Endothelial cell of umbilical vein (primary cell): ENCODE data around the gene AP2A2. TPM values are rescaled to one million over a fixed set of nuclear protein-coding genes. Genes with fewer than 3 reads are reported as not detected.

Experiments used
- BruUV-seq: library from RNA; stranded (reverse); fragments of 400-500 nt; replicated peaks from 2 replicates; lab custom pipeline; 2021; lab: Mats Ljungman, UMichigan
- CTCF ChIA-PET: fragments of 300-600, 350-600 bp; sonication (Branson Sonifier 250); formaldehyde crosslinking; loops from one replicate; lab custom pipeline; 2021; ENCODE audit warnings: antibody characterized with exemption, inconsistent platforms; lab: Charles Lee
- POLR2A ChIA-PET: fragments of 300-600, 350-600 bp; sonication (Branson Sonifier 250); formaldehyde crosslinking; loops from one replicate; lab custom pipeline; 2021; ENCODE audit warnings: antibody characterized with exemption, inconsistent platforms; lab: Charles Lee
- DNase-seq: peaks from one replicate; pipeline ENCODE4 v3.0.0-alpha.2; 2011; ENCODE audit warnings: low read depth, low spot score
- FAIRE-seq: peaks from 2 replicates; lab custom pipeline; 2011; peaks lifted over from hg19 to GRCh38; lab: Jason Lieb, UNC
- H2AFZ ChIP-seq: 2 replicates; pipeline ENCODE4 v1.6.0; 2012; ENCODE audit warnings: low read depth, low read length, control low read depth, inconsistent platforms
- H3K27ac ChIP-seq: 2 replicates; pipeline ENCODE4 v1.5.1; 2011; ENCODE audit warnings: low read depth, mild to moderate bottlenecking, control low read depth, low read length, moderate library complexity; ENCODE audit not compliant: insufficient read depth
- H3K27me3 ChIP-seq, 2 experiments: 2 replicates each; pipeline versions ENCODE4 v1.6.0 to v1.6.1; 2011; ENCODE audit warnings: low read length in 2 of 2, mixed read lengths in 1 of 2; ENCODE audit not compliant: control insufficient read depth in 2 of 2, insufficient read depth in 2 of 2
- H3K36me3 ChIP-seq, 2 experiments: 2 replicates in 1 of 2; 3 replicates in 1 of 2; pipeline ENCODE4 v1.5.1; 2011; ENCODE audit warnings: low read length in 2 of 2, mild to moderate bottlenecking in 1 of 2, moderate library complexity in 1 of 2; ENCODE audit not compliant: control insufficient read depth in 2 of 2, insufficient read depth in 2 of 2; ENCODE audit errors: extremely low read depth in 1 of 2
- H3K4me1 ChIP-seq: 3 replicates; pipeline ENCODE4 v1.5.1; 2011; ENCODE audit warnings: mild to moderate bottlenecking, low read length; ENCODE audit not compliant: control insufficient read depth, insufficient read depth; ENCODE audit errors: extremely low read depth
- H3K4me2 ChIP-seq: 2 replicates; pipeline ENCODE4 v1.6.1; 2011; ENCODE audit warnings: low read length, control low read depth, mixed read lengths; ENCODE audit not compliant: insufficient read depth
- H3K4me3 ChIP-seq, 3 experiments: fragments of 200-600 bp in 1 of 3; sonication (generic), shearing (Covaris generic) in 1 of 3; replicated peaks in 1 of 3; 2 replicates each; pipeline ENCODE4 v1.5.1; 2011 to 2016; ENCODE audit warnings: control low read depth in 3 of 3, low read length in 3 of 3, mild to moderate bottlenecking in 2 of 3, inconsistent platforms in 1 of 3, low read depth in 1 of 3, moderate library complexity in 1 of 3; ENCODE audit not compliant: insufficient read depth in 1 of 3
- H3K79me2 ChIP-seq: 2 replicates; pipeline ENCODE4 v1.6.0; 2012; ENCODE audit warnings: low read length, inconsistent platforms; ENCODE audit not compliant: control insufficient read depth, insufficient read depth
- H3K9ac ChIP-seq: replicated peaks from 2 replicates; pipeline ENCODE3; 2011; ENCODE audit warnings: low read length, control low read depth; ENCODE audit not compliant: insufficient read depth; ENCODE audit errors: extremely low read depth
- H3K9me1 ChIP-seq: replicated peaks from 3 replicates; pipeline ENCODE4 v1.6.0; 2011; ENCODE audit warnings: mild to moderate bottlenecking, low read length; ENCODE audit not compliant: control insufficient read depth, insufficient read depth; ENCODE audit errors: extremely low read depth
- H3K9me3 ChIP-seq: replicated peaks from 2 replicates; pipeline ENCODE4 v1.5.1; 2012; ENCODE audit warnings: low read length, inconsistent platforms; ENCODE audit not compliant: control insufficient read depth, insufficient read depth
- H4K20me1 ChIP-seq: replicated peaks from 2 replicates; pipeline ENCODE3; 2011; ENCODE audit warnings: mild to moderate bottlenecking, low read length; ENCODE audit not compliant: control insufficient read depth, insufficient read depth; ENCODE audit errors: extremely low read depth
- EZH2 ChIP-seq: IDR thresholded peaks from 2 replicates; pipeline ENCODE4 v1.6.1; 2012; ENCODE audit warnings: borderline replicate concordance, low read depth, mild to moderate bottlenecking, moderate library complexity, low read length, inconsistent platforms; ENCODE audit not compliant: severe bottlenecking
- FOS ChIP-seq: IDR thresholded peaks from 2 replicates; pipeline ENCODE4 v1.6.1; 2011; ENCODE audit warnings: mild to moderate bottlenecking, low read length, moderate library complexity, borderline replicate concordance; ENCODE audit not compliant: insufficient read depth
- GATA2 ChIP-seq: IDR thresholded peaks from 2 replicates; pipeline ENCODE4 v1.7.0; 2011; ENCODE audit warnings: low read depth, mild to moderate bottlenecking, moderate library complexity, mixed read lengths, low read length; ENCODE audit not compliant: insufficient read length, insufficient read depth
- JUN ChIP-seq: IDR thresholded peaks from 2 replicates; pipeline ENCODE4 v1.6.1; 2011; ENCODE audit warnings: borderline replicate concordance, low read depth; ENCODE audit not compliant: insufficient read length, insufficient read depth
- MYC ChIP-seq: IDR thresholded peaks from one replicate; pipeline ENCODE4 v1.6.1; 2011; ENCODE audit warnings: mild to moderate bottlenecking, low read depth, low read length
- POLR2A ChIP-seq: IDR thresholded peaks from 2 replicates; pipeline ENCODE4 v1.6.1; 2012; ENCODE audit warnings: low read depth, mild to moderate bottlenecking, control low read depth, low read length
- POLR2AphosphoS5 ChIP-seq: IDR thresholded peaks from 2 replicates; pipeline ENCODE4 v1.6.1; 2012; ENCODE audit warnings: low read depth, mild to moderate bottlenecking, control low read depth, low read length, moderate library complexity; ENCODE audit not compliant: insufficient read depth
- dilution Hi-C: fragments of 300-500 bp; cut with MboI; formaldehyde crosslinking; loops from one replicate; pipeline ENCODE4 v1.15.0; 2019; ENCODE audit warnings: low sequenced_read_pairs; ENCODE audit not compliant: extremely low pct_ligation_motif_present
- intact Hi-C: fragments of 100-400 bp; cut with micrococcal nuclease; formaldehyde crosslinking; loops from one replicate; pipeline ENCODE4 v1.10.0; 2022
- polyA plus RNA-seq, 4 experiments: library from polyadenylated mRNA; depleted of rRNA in 3 of 4; stranded (reverse) in 3 of 4; unstranded in 1 of 4; fragments of >200 nt; gene quantifications; 2 replicates each; pipeline versions ENCODE4 v1.2.1 to v1.2.3, GENCODE V29; 2011 to 2012; ENCODE audit warnings: missing spikeins in 1 of 4
- total RNA-seq: library from RNA; stranded (reverse); gene quantifications from 2 replicates; pipeline ENCODE4 v1.2.3, GENCODE V29; 2021
- TF ChIP-seq, protein P1 (sequence below): IDR thresholded peaks from 2 replicates; pipeline ENCODE4 v1.6.1; 2011; ENCODE audit not compliant: insufficient read depth, insufficient read length
- TF ChIP-seq, protein P2 (sequence below), 2 donors: IDR thresholded peaks; 1 replicate in 1 of 2; 2 replicates in 1 of 2; pipeline ENCODE4 v1.5.1; 2011; ENCODE audit warnings: low read length in 2 of 2, mild to moderate bottlenecking in 2 of 2, moderate library complexity in 2 of 2, control low read depth in 1 of 2, inconsistent platforms in 1 of 2, low read depth in 1 of 2; ENCODE audit not compliant: insufficient read depth in 1 of 2; ENCODE audit errors: extremely low read depth in 1 of 2

Gene AP2A2
- total and polyA plus RNA-seq, 2 donors (not counting 3 experiments of a cell fraction or from before 2014, with no cell fraction given), result 89.5 to 92.6 TPM

DNA sequence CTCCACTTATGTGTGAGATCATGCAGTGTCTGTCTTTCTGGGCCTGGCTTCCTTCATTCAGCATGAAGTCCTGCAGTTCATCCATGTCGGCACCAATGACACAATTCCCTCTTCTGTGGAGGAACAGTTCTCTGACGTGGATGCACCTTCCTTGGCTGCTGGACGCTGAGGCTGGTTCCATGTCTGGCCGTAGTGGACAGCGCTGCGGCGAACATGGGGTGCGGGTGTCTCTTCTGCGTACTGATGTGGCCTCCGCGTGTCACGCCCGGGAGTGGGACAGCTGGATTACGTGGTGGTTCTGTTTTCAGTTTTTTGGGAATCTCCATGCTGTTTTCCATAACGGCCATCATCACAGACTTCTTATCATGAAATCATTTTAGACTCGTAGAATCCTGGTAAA, 132.1 kb downstream of the AP2A2 start:
- DNase-seq, result no peak
- no peak overlapping the region for H3K27ac ChIP-seq
- no peak overlapping the region for H2AFZ ChIP-seq
- POLR2A ChIA-PET, result no interaction called here
- H3K27me3 ChIP-seq, result peaks cover 2 to 4% of the 10 kb centered on the region in 2 experiments
- no peaks in the 10 kb centered on the region for H3K9me3 ChIP-seq
- H3K9me1 ChIP-seq, result no peaks in the 10 kb centered on the region
- no peaks in the 10 kb centered on the region for H3K79me2 ChIP-seq
- H3K4me3 ChIP-seq, result no peak overlapping the region
- TF ChIP-seq FOS (no peak), GATA2 (no peak), POLR2A (no peak), MYC (no peak), JUN (no peak), EZH2 (no peak), POLR2AphosphoS5 (no peak)
- TF ChIP-seq, protein P1, sequence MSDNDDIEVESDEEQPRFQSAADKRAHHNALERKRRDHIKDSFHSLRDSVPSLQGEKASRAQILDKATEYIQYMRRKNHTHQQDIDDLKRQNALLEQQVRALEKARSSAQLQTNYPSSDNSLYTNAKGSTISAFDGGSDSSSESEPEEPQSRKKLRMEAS, result no peak
- TF ChIP-seq, protein P2, sequence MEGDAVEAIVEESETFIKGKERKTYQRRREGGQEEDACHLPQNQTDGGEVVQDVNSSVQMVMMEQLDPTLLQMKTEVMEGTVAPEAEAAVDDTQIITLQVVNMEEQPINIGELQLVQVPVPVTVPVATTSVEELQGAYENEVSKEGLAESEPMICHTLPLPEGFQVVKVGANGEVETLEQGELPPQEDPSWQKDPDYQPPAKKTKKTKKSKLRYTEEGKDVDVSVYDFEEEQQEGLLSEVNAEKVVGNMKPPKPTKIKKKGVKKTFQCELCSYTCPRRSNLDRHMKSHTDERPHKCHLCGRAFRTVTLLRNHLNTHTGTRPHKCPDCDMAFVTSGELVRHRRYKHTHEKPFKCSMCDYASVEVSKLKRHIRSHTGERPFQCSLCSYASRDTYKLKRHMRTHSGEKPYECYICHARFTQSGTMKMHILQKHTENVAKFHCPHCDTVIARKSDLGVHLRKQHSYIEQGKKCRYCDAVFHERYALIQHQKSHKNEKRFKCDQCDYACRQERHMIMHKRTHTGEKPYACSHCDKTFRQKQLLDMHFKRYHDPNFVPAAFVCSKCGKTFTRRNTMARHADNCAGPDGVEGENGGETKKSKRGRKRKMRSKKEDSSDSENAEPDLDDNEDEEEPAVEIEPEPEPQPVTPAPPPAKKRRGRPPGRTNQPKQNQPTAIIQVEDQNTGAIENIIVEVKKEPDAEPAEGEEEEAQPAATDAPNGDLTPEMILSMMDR (IDR thresholded peaks at IDR 0.05; ENCODE audit: extremely low read depth in 1 of 2, insufficient read depth in 1 of 2, low read depth in 1 of 2, low read length in 2 of 2), result no peak
- H3K4me1 ChIP-seq, result no peaks in the 10 kb centered on the region
- no peaks in the 10 kb centered on the region for H4K20me1 ChIP-seq
- H3K9ac ChIP-seq, result no peak overlapping the region
- BruUV-seq, result no TSS peak
- intact Hi-C loops (no loop called here), dilution Hi-C loops (no loop called here)
- no peak for FAIRE-seq
- CTCF ChIA-PET, result no interaction called here
- no peak overlapping the region for H3K4me2 ChIP-seq
- H3K36me3 ChIP-seq, result no peaks in the 10 kb centered on the region
